Dermis microvascular lymphatic vessel endothelial cell (primary cell): ENCODE data around the gene RNF115. TPM values are rescaled to one million over a fixed set of nuclear protein-coding genes. Genes with fewer than 3 reads are reported as not detected.

Experiments used
- DNase-seq, 2 donors: peaks; one replicate each; pipeline versions ENCODE4 v3.0.0 to v3.0.0-alpha.2; 2010; ENCODE audit warnings: low read depth in 2 of 2
- total RNA-seq: library from RNA; depleted of rRNA; stranded (reverse); fragments of >200 nt; gene quantifications from 2 replicates; pipeline ENCODE4 v1.2.1, GENCODE V29; 2014

RNF115 gene
- total RNA-seq, 1 donor from 2014 or later = 12.8 TPM

DNA sequence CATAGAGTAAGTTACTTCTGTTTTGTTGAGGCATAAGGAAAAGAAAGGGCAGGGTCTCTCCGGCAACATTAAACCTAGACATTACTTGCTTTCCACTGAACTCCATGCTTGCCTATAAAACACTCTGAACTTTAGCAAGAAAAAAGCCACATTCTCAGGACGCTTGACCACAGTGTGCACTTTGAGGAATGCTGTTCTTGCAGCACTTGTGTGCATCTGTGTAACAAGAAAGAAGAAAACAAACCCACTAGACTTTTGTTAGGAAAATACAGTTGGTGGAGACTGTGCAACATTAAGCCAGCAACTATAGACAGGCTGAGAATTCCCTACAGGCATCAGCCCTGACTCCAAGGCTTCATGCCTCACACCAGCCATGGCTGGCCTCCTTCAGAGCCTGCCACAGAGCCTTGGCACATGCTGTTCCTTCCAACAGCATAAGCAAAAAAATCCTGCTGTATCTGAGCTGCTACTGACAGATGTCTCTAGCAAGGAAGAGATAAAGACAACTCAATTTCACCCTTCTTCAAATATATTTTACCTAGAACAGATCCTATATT lies 122.5 kb downstream of the RNF115 start:
- DNase-seq = no peak

DNA sequence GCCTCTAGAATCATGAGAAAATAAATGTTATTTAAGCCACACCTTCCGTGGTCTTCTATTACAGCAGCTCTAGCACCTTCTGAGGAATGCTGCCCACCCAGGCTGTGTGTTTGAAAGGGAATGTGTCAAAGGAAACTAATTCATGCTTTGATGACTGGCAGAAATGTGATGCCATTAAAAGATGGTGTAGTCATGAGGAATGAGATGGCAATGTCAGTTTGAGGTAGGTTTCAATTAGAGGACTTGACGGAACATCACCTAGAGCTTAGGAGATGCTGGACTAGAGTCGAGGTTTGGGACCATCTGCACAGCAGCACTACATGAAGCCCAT lies 127.3 kb downstream of the RNF115 start:
- DNase-seq = no peak

DNA sequence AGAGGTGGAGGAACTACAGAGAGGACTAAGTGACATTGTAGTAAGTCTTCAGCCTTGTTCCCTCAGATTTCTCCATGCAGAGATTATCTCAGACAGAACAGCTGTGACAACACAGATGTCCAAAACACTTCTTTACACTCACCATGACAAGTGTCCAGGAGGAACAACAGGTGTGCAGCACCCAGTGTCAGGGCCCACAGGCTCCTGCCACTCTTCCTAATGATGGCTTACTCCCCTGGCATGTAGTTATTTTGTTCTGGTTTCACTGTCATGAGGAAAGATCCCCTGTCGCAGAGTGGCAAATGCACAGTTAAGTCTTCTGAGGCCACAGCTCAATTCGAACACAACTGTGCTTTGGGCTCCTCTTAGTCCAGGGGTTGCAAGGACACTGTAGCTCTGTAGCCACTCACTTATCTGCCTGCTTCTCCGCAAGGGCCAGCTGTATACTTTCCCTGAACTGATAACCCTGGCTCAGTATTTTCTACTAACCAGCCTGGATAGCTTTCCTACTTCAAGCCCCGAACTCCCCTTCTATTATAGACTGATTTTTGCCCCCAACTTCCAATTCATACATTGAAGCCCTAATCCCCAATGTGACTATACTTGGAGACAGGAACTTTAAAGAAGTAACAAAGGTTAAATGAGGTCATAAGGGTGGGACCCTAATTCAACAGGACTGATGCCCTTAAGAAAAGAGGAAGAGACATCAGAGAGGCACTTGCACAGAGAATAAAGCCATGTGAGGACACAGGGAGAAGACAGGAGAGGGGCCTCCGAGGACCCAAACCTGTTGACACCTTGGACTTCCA lies 127.9 kb downstream of the RNF115 start:
- no peak for DNase-seq

DNA sequence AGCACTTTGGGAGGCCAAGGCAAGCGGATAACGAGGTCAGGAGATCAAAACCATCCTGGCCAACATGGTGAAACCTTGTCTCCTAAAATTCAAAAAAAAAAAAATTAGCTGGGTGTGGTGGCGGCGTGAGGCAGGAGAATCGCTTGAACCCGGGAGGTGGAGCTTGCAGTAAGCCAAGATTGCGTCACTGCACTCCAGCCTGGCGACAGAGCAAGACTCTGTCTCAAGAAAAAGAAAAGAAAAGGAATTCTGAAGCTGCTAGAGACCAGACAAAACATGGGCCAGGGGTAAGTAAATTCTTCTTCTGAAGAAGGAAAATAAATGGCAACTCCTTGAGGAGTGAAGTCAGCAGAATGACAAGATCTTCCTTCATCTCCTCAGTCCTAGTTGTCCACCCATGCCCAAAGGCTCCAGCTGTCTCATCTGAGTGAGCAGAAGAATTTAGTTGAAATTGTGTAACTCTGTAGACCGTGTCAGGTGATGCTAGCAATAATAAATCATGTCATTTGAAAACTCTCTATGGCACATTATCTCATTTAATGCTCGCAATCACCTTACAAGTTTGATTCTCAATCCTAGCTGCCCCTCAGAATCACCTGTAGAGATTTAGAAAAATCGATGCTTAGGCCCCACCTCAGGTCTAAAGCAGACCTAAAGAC lies 131.0 kb downstream of the RNF115 start:
- DNase-seq = no peak

DNA sequence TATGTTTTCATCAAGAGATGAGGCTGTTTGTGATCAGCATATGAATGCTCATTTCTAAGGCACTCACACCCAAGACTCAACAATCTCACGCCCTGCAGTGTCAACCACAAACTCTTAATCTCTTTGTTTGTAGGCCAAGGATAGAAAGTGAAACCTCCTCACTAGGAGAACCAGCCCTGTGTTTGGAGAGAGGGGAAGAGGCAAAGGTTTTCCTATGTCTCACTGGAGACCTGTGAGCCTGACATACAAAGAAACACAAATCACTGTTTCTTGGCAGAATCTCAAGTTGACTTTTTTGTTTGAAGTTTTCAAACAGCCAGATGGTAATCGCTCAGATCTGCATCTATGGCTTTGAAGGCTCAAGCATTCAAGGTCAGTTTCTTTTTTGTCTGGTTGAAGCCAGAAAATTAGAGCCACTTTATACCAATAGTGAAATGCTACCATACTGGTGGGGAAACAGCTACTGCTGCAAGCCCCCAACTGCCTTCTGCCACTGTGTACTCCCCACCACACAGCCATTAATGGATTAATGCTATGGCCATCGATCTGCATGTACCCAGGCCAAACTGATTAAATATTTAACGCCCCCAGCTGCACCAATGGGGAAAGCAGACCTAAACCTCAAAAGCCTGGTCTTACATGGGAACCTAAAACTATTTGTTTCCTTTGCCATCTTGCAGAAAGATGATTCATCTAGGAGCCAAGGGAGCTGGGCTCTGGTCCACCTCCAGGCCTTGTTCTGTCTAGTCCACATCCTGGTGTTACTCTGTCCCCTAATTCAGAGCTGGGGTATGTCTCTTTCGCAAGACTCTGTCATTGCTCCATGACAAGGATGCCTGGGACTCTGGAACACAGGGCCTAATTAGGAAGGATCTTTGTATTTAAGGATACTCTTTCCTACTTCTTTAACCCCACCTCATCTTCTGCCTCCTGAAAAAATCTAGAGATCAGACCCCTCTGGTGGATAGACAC lies 133.0 kb downstream of the RNF115 start:
- peak in 1 of 2 donors; percentile 21 for DNase-seq

DNA sequence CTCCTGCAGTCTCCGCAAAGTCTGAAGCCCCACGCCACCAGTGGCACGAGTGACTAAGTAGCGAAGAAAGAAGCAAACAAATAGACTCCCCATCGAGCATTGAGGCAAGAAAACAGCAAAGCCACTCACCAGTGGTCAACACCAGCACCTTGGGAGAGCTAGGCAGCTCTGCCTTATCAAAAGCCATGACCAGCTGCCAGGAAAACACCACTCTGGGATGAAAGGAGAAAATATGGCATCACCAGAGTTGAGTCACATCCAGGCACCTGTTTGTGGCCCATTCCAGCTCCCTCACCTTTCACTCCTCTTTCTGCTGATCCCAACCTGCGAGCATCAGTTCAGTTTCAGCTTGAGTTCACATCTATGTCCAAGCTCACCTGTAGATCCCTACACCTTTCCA lies 134.0 kb downstream of the RNF115 start:
- no peak for DNase-seq

DNA sequence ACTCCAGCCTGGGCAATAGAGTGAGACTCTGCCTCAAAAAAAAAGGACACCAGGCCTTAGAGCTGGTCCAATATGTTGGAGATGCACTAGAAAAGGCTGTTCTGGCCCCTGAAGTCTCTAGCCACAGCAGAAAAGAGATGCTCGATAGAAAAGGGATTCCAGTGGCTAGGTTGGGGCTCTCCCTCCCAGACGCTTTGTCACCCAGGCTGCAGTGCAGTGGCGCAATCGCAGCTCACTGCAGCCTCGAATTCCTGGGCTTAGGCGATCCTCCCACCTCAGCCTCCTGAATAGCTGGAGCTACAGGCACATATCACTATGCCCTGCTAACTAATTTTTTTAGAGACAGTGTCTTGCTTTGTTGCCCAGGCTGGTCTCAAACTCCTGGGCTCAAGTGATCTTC lies 135.0 kb downstream of the RNF115 start:
- no peak for DNase-seq

Other genes starting within 250 kb of the RNF115 start
- gene GPR89A, start 216.1 kb downstream of the RNF115 start, total RNA-seq = 17.3 and 17.5 TPM in 2 replicates
- 0.13 TPM in 1 of 2 replicates, not detected in the other for gene PDZK1, start 116.7 kb downstream of the RNF115 start, total RNA-seq
- gene CD160, start 104.6 kb downstream of the RNF115 start, total RNA-seq = not detected in 2 replicates
- 21.2 and 25.7 TPM in 2 replicates for gene POLR3C, start 105 bp upstream of the RNF115 start, total RNA-seq
- 1.9 and 2.8 TPM in 2 replicates for gene NUDT17, start 21.5 kb upstream of the RNF115 start, total RNA-seq
- 4.5 and 6.4 TPM in 2 replicates for gene PIAS3, start 35.0 kb upstream of the RNF115 start, total RNA-seq
- gene ANKRD35, start 61.8 kb upstream of the RNF115 start, total RNA-seq = under 0.01 TPM in 2 replicates
- gene ITGA10, start 86.0 kb upstream of the RNF115 start, total RNA-seq = 1.6 and 4.9 TPM in 2 replicates
- 27.5 and 32.1 TPM in 2 replicates for gene PEX11B, start 94.6 kb upstream of the RNF115 start, total RNA-seq
- gene RBM8A, start 103.4 kb upstream of the RNF115 start, total RNA-seq = 60.6 and 82.2 TPM in 2 replicates
- gene LIX1L, start 133.9 kb upstream of the RNF115 start, total RNA-seq = 21.1 and 26.0 TPM in 2 replicates
- under 0.01 TPM in 2 replicates for gene ANKRD34A, start 140.5 kb upstream of the RNF115 start, total RNA-seq
- 12.4 and 12.6 TPM in 2 replicates for gene POLR3GL, start 140.6 kb upstream of the RNF115 start, total RNA-seq
- gene TXNIP, start 172.5 kb upstream of the RNF115 start, total RNA-seq = 47.5 and 53.2 TPM in 2 replicates
- not detected in 2 replicates for gene HJV, start 197.6 kb upstream of the RNF115 start, total RNA-seq